ENCODE results near the gene ST6GALNAC5.

ST6GALNAC5 gene

DNA sequence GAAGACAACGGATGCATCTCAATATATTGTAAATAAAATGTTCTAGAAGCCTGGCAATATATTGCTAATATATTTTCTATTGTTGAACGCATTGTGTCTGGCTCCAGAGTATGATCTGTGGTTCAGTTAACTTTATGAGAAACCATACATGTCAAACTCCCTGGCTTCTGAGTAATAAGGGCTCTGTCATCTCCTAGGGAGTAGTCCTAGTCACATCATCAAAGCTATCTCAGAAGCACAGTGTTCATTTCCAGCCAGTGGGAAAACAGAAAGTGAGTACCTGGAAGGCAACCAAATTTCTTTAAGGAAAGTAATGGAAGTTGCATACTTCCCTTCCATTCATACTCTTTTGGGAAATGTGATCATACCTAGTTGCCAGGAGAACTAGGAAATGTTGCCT is 27.0 kb upstream of the ST6GALNAC5 start:
- H3K4me1 ChIP-seq (ENCODE audit: control insufficient read depth in 1 of 2, insufficient read depth in 2 of 2, low read length in 2 of 2): no peaks in the 10 kb centered on the region
- H3K36me3 ChIP-seq (ENCODE audit: control insufficient read depth in 1 of 2, insufficient read depth in 2 of 2, low read length in 2 of 2): no peaks in the 10 kb centered on the region
- H3K9me3 ChIP-seq (ENCODE audit: control insufficient read depth in 1 of 2, low read length in 2 of 2): no peaks in the 10 kb centered on the region
- no peak overlapping the region for H3K27ac ChIP-seq (ENCODE audit: low read length)
- H3K27me3 ChIP-seq (ENCODE audit: low read depth, low read length): no peaks in the 10 kb centered on the region
- no peak overlapping the region for H3K4me3 ChIP-seq (ENCODE audit: low read depth in 1 of 2, low read length in 2 of 2)

- no peaks in the 10 kb centered on the region for H3K9me3 ChIP-seq (ENCODE audit: control insufficient read depth in 1 of 2, low read length in 2 of 2)
- no peak overlapping the region for H3K27ac ChIP-seq (ENCODE audit: low read length)
- H3K27me3 ChIP-seq (ENCODE audit: low read depth, low read length): no peaks in the 10 kb centered on the region
- no peaks in the 10 kb centered on the region for H3K36me3 ChIP-seq (ENCODE audit: control insufficient read depth in 1 of 2, insufficient read depth in 2 of 2, low read length in 2 of 2)
- no peaks in the 10 kb centered on the region for H3K4me1 ChIP-seq (ENCODE audit: control insufficient read depth in 1 of 2, insufficient read depth in 2 of 2, low read length in 2 of 2)
- H3K4me3 ChIP-seq (ENCODE audit: low read depth in 1 of 2, low read length in 2 of 2): no peak overlapping the region
These were observed 25.8 kb upstream of the ST6GALNAC5 start for GRCh38 chr1:76841460-76841859.

DNA sequence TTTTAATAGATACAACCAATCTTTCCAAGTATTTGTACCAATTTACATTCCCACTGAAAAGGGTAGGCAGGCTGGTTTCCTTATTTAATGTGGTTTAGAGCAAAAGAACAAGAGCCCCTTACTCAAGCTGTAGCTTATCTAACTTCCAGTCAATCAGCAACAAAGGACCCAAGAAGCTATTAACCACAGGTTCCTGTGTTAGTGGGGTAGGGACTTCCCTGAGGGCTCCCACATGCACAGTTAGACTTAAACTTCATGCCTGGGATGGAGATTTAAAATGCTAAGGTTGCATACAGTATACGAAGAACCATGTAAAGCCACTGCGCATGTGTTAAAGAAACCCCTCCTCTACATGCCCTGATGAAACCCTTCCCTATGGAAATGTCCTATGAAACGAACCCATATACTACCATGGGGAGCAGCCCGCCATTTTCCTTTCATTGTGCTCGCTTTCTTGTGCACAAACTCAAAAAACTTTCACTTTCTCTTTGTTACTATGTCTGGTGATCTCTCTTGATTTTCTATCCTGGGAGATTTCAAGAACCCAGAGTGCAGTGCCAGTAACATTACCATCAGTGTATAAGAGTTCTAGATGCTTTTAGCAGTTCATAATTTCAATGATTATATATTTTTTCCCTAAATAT is 23.3 kb upstream of the ST6GALNAC5 start:
- Histone ChIP-seq H3K27me3 (ENCODE audit: low read depth, low read length) (no peaks in the 10 kb centered on the region), H3K4me1 (ENCODE audit: control insufficient read depth in 1 of 2, insufficient read depth in 2 of 2, low read length in 2 of 2) (no peaks in the 10 kb centered on the region), H3K36me3 (ENCODE audit: control insufficient read depth in 1 of 2, insufficient read depth in 2 of 2, low read length in 2 of 2) (no peaks in the 10 kb centered on the region), H3K4me3 (ENCODE audit: low read depth in 1 of 2, low read length in 2 of 2) (no peak overlapping the region), H3K9me3 (ENCODE audit: control insufficient read depth in 1 of 2, low read length in 2 of 2) (no peaks in the 10 kb centered on the region), H3K27ac (ENCODE audit: low read length) (no peak overlapping the region)

DNA sequence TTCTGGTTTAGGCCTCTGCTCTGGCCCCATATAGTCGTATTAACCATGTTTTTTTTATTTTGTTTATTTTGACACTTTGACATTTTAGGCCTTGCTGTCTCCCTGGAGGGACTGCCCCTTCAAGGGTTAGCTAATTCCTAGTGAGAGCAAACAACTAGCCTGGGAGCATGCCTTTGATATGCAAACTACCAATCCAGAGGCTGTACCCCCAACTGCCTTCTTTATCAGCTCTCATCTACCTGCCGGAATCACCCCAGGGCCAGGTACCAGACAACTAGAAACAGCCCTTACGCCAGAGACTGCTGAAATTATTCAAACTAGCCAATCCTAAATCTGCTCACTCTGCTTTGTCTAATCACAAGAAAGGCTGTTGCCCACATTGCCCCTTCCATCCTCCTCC is 13.0 kb upstream of the ST6GALNAC5 start:
- no peaks in the 10 kb centered on the region for H3K4me1 ChIP-seq (ENCODE audit: control insufficient read depth in 1 of 2, insufficient read depth in 2 of 2, low read length in 2 of 2)
- no peak overlapping the region for H3K4me3 ChIP-seq (ENCODE audit: low read depth in 1 of 2, low read length in 2 of 2)
- no peak overlapping the region for H3K27ac ChIP-seq (ENCODE audit: low read length)
- no peaks in the 10 kb centered on the region for H3K27me3 ChIP-seq (ENCODE audit: low read depth, low read length)
- no peaks in the 10 kb centered on the region for H3K9me3 ChIP-seq (ENCODE audit: control insufficient read depth in 1 of 2, low read length in 2 of 2)
- H3K36me3 ChIP-seq (ENCODE audit: control insufficient read depth in 1 of 2, insufficient read depth in 2 of 2, low read length in 2 of 2): no peaks in the 10 kb centered on the region

DNA sequence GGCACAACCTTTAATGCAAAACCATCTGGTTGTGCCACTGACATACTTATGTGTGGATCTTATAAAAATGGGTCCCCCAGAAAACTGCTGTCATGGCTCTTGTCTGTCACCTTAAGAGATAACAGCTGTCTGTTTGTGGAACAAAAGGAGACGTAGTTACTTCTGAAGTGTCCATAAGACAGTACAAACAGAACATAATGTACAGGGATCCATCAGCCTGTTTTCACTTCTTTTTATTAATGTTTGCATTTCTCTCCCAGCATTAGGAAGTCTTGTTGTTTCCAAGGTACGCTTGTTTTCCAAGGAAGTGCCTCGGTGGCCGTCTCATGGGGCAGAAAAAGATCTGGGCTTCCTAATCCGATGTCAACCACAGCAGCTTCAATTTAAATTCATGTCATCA is 11.2 kb upstream of the ST6GALNAC5 start:
- Histone ChIP-seq H3K4me1 (ENCODE audit: control insufficient read depth in 1 of 2, insufficient read depth in 2 of 2, low read length in 2 of 2) (no peaks in the 10 kb centered on the region), H3K9me3 (ENCODE audit: control insufficient read depth in 1 of 2, low read length in 2 of 2) (no peaks in the 10 kb centered on the region), H3K27ac (ENCODE audit: low read length) (no peak overlapping the region), H3K36me3 (ENCODE audit: control insufficient read depth in 1 of 2, insufficient read depth in 2 of 2, low read length in 2 of 2) (no peaks in the 10 kb centered on the region), H3K27me3 (ENCODE audit: low read depth, low read length) (no peaks in the 10 kb centered on the region), H3K4me3 (ENCODE audit: low read depth in 1 of 2, low read length in 2 of 2) (no peak overlapping the region)

DNA sequence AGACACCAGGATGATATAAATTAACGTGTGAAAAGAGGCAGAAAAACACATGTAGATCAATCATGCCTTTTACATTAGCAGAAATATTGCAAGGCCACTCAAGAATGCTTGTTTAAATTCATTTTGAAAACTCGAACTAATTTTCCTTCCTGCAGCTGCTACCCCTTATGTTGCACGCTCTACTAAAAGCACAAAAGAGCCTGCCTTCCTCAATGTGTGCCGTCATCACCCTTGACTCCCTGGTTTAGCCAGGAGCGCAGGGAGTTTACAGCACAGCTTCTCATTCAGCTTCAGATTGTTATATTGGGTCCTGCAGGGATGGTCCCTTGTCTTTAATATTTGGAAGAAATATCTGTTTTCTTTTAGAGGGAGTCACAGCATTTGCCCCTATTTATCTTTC is 10.1 kb upstream of the ST6GALNAC5 start:
- no peak overlapping the region for H3K27ac ChIP-seq (ENCODE audit: low read length)
- H3K36me3 ChIP-seq (ENCODE audit: control insufficient read depth in 1 of 2, insufficient read depth in 2 of 2, low read length in 2 of 2): no peaks in the 10 kb centered on the region
- no peaks in the 10 kb centered on the region for H3K27me3 ChIP-seq (ENCODE audit: low read depth, low read length)
- H3K4me3 ChIP-seq (ENCODE audit: low read depth in 1 of 2, low read length in 2 of 2): no peak overlapping the region
- H3K4me1 ChIP-seq (ENCODE audit: control insufficient read depth in 1 of 2, insufficient read depth in 2 of 2, low read length in 2 of 2): no peaks in the 10 kb centered on the region
- H3K9me3 ChIP-seq (ENCODE audit: control insufficient read depth in 1 of 2, low read length in 2 of 2): no peaks in the 10 kb centered on the region

GRCh38 chr1:76857973-76858372 is 9.3 kb upstream of the ST6GALNAC5 start:
- H3K36me3 ChIP-seq (ENCODE audit: control insufficient read depth in 1 of 2, insufficient read depth in 2 of 2, low read length in 2 of 2): no peaks in the 10 kb centered on the region
- H3K27me3 ChIP-seq (ENCODE audit: low read depth, low read length): no peaks in the 10 kb centered on the region
- H3K4me1 ChIP-seq (ENCODE audit: control insufficient read depth in 1 of 2, insufficient read depth in 2 of 2, low read length in 2 of 2): no peaks in the 10 kb centered on the region
- no peak overlapping the region for H3K27ac ChIP-seq (ENCODE audit: low read length)
- no peak overlapping the region for H3K4me3 ChIP-seq (ENCODE audit: low read depth in 1 of 2, low read length in 2 of 2)
- H3K9me3 ChIP-seq (ENCODE audit: control insufficient read depth in 1 of 2, low read length in 2 of 2): no peaks in the 10 kb centered on the region

DNA sequence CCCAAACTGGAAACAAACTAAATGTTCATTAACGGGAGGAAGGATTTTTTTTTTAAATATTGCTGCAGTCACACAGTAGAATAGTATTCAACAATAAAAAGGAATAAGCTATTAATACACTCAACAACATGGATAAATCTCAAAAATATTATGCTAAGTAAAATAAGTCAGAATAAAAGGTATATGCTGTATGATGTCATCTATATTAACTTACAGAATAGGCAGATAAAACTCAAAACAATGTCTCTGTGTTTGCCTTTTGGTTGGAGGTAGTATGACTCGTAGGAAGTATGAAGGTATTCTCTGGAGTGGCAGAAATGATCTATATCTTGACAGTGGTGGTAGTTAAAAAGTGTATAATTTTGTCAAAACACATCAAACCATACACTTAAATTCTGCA is 6.1 kb upstream of the ST6GALNAC5 start:
- no peak overlapping the region for H3K27ac ChIP-seq (ENCODE audit: low read length)
- H3K9me3 ChIP-seq (ENCODE audit: control insufficient read depth in 1 of 2, low read length in 2 of 2): no peaks in the 10 kb centered on the region
- H3K36me3 ChIP-seq (ENCODE audit: control insufficient read depth in 1 of 2, insufficient read depth in 2 of 2, low read length in 2 of 2): no peaks in the 10 kb centered on the region
- no peaks in the 10 kb centered on the region for H3K4me1 ChIP-seq (ENCODE audit: control insufficient read depth in 1 of 2, insufficient read depth in 2 of 2, low read length in 2 of 2)
- H3K4me3 ChIP-seq (ENCODE audit: low read depth in 1 of 2, low read length in 2 of 2): no peak overlapping the region
- no peaks in the 10 kb centered on the region for H3K27me3 ChIP-seq (ENCODE audit: low read depth, low read length)

GRCh38 chr1:76862447-76862846 is 4.8 kb upstream of the ST6GALNAC5 start:
- Histone ChIP-seq H3K4me1 (ENCODE audit: control insufficient read depth in 1 of 2, insufficient read depth in 2 of 2, low read length in 2 of 2) (no peaks in the 10 kb centered on the region), H3K4me3 (ENCODE audit: low read depth in 1 of 2, low read length in 2 of 2) (no peak overlapping the region), H3K9me3 (ENCODE audit: control insufficient read depth in 1 of 2, low read length in 2 of 2) (no peaks in the 10 kb centered on the region), H3K27me3 (ENCODE audit: low read depth, low read length) (peaks cover 5% of the 10 kb centered on the region), H3K36me3 (ENCODE audit: control insufficient read depth in 1 of 2, insufficient read depth in 2 of 2, low read length in 2 of 2) (no peaks in the 10 kb centered on the region), H3K27ac (ENCODE audit: low read length) (peak overlapping the region; percentile 46)

DNA sequence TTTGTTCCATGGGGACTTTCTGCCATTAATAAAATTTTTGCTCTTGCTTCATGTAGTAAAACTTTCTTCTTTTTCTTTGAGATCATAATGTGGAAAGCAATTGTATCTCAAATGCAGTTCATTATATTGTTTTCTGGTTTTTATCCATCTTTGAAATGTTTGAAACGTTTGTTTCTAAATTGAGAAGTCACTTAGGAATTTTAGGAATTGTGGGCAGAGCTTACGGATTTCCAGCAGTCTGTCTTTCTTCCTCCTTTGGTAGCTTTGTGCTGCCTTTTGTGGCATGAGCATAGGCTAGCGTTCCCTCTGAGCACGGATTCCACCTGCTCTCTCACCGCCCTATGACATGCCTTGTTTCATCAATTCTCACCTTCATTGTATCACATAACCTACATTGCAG is 2.9 kb upstream of the ST6GALNAC5 start:
- Histone ChIP-seq H3K4me1 (ENCODE audit: control insufficient read depth in 1 of 2, insufficient read depth in 2 of 2, low read length in 2 of 2) (peaks cover 0 to under 1% of the 10 kb centered on the region in 2 donors), H3K4me3 (ENCODE audit: low read depth in 1 of 2, low read length in 2 of 2) (no peak overlapping the region), H3K27me3 (ENCODE audit: low read depth, low read length) (peaks cover 5% of the 10 kb centered on the region), H3K27ac (ENCODE audit: low read length) (no peak overlapping the region), H3K9me3 (ENCODE audit: control insufficient read depth in 1 of 2, low read length in 2 of 2) (no peaks in the 10 kb centered on the region), H3K36me3 (ENCODE audit: control insufficient read depth in 1 of 2, insufficient read depth in 2 of 2, low read length in 2 of 2) (no peaks in the 10 kb centered on the region)

DNA sequence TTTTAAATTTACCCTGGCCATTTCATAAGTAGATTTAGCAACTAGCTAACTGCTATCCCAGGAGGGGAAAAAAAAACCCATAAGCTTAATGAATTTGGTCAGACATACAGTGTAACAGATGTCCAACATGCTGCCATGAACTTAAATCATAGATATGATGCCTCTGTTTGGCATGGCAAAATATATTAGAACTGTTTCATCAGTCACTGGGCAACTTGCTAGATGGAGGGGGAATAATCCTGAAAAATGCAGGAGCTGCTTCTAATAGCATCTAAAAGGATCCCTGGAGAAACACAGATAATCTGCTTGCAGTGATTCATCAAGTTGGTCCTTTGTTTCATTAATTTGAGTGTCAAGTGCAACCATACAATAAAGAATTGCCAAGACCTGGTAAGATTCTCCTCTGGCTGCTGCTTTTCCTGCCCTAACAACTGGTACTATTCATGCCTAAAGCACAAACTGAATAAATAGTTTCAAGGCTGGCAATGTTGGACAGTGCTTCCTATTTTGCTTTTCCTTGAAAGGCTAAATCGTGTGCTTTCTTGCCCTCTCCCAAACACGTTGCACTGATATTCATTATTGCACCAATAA is 1.5 kb upstream of the ST6GALNAC5 start:
- Histone ChIP-seq H3K27me3 (ENCODE audit: low read depth, low read length) (peaks cover 5% of the 10 kb centered on the region), H3K4me3 (ENCODE audit: low read depth in 1 of 2, low read length in 2 of 2) (no peak overlapping the region), H3K36me3 (ENCODE audit: control insufficient read depth in 1 of 2, insufficient read depth in 2 of 2, low read length in 2 of 2) (no peaks in the 10 kb centered on the region), H3K9me3 (ENCODE audit: control insufficient read depth in 1 of 2, low read length in 2 of 2) (no peaks in the 10 kb centered on the region), H3K27ac (ENCODE audit: low read length) (peak overlapping the region; percentile 5), H3K4me1 (ENCODE audit: control insufficient read depth in 1 of 2, insufficient read depth in 2 of 2, low read length in 2 of 2) (peaks cover 0 to 3% of the 10 kb centered on the region in 2 donors)

GRCh38 chr1:76866566-76866965 is 714 bp upstream of the ST6GALNAC5 start:
- Histone ChIP-seq H3K4me3 (ENCODE audit: low read depth in 1 of 2, low read length in 2 of 2) (no peak overlapping the region), H3K9me3 (ENCODE audit: control insufficient read depth in 1 of 2, low read length in 2 of 2) (no peaks in the 10 kb centered on the region), H3K4me1 (ENCODE audit: control insufficient read depth in 1 of 2, insufficient read depth in 2 of 2, low read length in 2 of 2) (peaks cover 0 to 7% of the 10 kb centered on the region in 2 donors)

More at GRCh38 chr1:76866566-76866965, 714 bp upstream of the ST6GALNAC5 start:
- H3K27ac ChIP-seq (ENCODE audit: low read length): peak overlapping the region; percentile 5
- peaks cover 5% of the 10 kb centered on the region for H3K27me3 ChIP-seq (ENCODE audit: low read depth, low read length)
- no peaks in the 10 kb centered on the region for H3K36me3 ChIP-seq (ENCODE audit: control insufficient read depth in 1 of 2, insufficient read depth in 2 of 2, low read length in 2 of 2)

Data from muscle layer of duodenum (tissue), 2 donors.